HG02571 (cell line): ENCODE results near the gene C16orf54.
"Not testable (repeated sequence)": the region's sequence is repeated elsewhere in the genome, so short reads cannot be mapped to it uniquely, and the experiment has no call there.

Experiments
- ATAC-seq: cut with Tn5 transposase; IDR thresholded peaks from one replicate; pipeline ENCODE4 v1.9.1; 2021; ENCODE audit warnings: mild to moderate bottlenecking, moderate library complexity; ENCODE audit not compliant: unreplicated experiment

The C16orf54 gene

DNA sequence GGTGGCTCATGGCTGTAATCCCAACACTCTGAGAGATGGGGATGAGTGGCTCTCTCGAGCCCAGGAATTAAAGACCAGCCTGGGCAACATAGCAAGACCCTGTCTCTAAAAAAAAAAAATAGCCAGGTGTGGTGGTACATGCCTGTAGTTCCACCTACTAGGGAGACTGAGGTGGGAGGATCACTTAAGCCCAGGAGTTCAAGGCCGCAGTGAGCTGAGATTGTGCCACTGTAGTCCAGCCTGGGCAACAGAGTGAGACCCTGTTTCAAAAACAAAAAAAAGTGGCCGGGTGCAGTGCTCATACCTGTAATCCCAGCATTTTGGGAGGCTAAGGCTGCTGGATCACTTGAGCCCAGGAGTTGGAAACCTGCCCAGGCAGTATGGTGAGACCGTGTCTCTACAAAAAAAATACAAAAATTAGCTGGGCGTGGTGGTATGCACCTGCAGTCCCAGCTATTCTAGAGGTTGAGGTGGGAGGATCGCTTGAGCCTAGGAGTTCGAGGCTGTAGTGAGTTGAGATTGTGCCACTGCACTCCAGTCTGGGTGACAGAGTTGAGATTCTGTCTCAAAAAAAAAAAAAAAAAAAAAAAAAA, 3.0 kb downstream of the C16orf54 start:
- ATAC-seq: no peak

DNA sequence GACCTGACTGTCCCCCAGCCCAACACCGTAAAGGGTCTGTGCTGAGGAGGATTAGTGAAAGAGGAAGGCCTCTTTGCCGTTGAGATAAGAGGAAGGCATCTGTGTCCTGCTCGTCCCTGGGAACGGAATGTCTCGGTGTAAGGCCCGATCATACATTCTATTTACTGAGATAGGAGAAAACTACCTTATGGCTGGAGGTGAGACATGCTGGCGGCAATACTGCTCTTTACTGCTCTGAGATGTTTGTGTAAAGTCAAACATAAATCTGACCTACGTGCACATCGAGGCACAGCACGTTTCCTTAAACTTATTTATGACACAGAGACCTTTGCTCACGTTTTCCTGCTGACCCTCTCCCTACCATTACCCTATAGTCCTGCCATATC, 5.2 kb downstream of the C16orf54 start:
- not testable (repeated sequence) for ATAC-seq

GRCh38 chr16:29739927-29740629, 5.7 kb downstream of the C16orf54 start:
- not testable (repeated sequence) for ATAC-seq

GRCh38 chr16:29738514-29738913, 7.3 kb downstream of the C16orf54 start:
- ATAC-seq: peak; percentile 50

DNA sequence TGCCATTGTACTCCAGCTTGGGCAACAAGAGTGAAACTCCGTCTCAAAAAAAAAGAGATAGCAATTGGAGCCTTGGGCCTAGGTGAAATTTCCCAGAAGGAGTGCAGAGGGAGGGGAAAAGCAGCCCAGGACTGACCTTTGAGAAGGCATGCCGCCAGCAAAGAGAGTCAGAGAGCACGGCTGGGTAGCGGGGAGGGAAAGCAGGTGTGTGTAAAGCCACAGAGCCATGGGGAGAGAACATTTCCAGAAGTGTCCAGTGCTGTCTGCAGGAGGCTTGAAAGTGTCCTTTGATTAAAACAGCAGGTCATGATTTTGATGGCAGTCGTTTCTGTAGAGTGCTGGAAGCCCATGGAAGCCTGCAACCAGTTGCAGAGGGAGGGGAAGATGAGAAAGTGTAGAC, 8.1 kb downstream of the C16orf54 start:
- ATAC-seq: no peak

DNA sequence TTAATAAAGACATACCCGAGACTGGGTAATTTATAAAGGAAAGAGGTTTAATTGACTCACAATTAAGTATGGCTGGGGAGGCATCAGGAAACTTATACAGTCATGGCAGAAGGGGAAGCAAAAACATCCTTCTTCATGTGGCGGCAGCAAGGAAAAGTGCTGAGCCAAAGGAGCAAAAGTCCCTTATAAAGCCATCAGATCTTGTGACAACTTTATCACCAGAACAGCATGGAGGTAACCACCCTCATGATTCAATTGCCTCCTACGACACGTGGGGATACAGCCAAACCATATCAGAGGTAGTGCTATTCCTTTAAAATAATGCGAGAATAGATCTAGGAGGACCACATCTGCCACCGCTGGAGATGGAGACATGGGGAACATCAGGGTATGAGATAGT, 9.0 kb downstream of the C16orf54 start:
- ATAC-seq: no peak

DNA sequence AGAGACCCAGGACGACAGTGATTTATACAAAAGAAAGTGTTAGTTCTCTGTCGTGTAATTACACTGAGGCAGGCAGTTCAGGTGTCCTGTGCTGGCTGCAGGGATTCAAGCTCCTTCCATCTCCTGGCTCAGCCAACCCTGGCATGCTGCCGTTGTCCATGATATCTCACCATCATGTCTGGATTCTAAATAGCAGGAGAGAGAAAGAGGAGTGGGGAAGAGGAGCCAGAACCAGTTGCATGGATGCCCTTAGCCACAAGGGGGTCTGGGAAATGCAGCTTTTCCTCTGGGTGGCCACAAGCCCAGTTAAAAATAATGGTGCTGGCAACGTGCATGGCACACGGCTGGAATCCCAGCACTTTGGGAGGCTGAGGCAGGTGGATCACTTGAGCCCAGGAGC, 9.7 kb downstream of the C16orf54 start:
- ATAC-seq: no peak

GRCh38 chr16:29734786-29735185, 11.0 kb downstream of the C16orf54 start:
- ATAC-seq: no peak

GRCh38 chr16:29731768-29732601, 13.8 kb downstream of the C16orf54 start:
- not testable (repeated sequence) for ATAC-seq

DNA sequence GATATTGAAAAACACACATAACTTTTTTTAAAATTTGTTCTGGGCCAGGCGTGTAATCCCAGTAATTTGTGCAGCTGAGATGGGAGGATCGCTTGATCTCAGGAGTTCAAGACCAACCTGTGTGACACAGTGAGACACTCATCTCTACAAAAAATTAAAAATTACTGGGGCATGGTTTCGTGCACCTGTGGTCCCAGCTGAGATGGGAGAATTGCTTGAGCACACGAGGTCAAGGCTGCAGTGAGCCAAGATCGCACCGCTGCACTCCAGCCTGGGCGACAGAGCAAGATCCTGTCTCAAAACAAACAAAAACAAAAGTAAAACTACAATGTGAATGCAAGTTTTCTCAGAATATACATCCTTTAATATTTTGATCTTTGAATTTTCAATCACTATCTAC, 15.1 kb downstream of the C16orf54 start:
- no peak for ATAC-seq

DNA sequence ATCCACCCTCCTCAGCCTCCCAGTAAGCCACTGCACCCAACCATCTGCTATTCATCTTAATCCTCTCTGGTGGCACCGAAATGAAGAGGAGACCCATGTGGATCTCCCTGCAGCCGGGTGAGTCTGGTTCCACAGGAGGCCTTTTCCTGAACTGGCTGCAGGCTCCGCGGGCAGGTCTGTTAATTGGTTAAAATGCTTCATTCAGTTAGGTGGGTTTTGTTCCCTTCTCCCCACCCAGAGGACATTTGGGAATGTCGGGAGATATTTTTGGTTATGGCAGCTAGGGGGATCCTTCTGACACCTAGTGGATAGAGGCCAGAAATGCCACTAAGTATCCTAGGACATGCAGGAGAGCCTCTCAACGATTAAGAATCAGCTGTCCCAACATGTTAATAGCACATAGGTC, 16.7 kb downstream of the C16orf54 start:
- no peak for ATAC-seq

DNA sequence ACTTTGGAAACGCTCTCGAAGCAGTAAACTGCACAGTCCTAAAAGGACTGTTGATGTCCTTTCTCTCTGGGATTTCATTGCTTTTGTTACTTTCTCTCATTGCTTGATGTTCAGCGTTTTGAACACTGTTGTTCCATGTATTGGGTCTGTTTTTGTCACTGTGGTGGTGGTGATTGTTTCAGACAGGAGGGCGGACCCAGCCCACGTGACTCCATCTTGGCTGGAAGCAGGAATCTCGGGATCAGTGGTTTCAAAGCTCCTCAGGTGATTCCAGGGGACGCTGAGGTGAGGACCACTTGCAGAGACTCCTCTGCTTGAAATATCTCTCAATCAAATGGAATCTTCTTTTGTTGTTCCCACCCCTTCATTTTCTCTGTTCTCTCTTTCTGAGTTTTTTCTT, 18.3 kb downstream of the C16orf54 start:
- no peak for ATAC-seq

GRCh38 chr16:29726845-29727377, 18.9 kb downstream of the C16orf54 start:
- ATAC-seq: no peak

DNA sequence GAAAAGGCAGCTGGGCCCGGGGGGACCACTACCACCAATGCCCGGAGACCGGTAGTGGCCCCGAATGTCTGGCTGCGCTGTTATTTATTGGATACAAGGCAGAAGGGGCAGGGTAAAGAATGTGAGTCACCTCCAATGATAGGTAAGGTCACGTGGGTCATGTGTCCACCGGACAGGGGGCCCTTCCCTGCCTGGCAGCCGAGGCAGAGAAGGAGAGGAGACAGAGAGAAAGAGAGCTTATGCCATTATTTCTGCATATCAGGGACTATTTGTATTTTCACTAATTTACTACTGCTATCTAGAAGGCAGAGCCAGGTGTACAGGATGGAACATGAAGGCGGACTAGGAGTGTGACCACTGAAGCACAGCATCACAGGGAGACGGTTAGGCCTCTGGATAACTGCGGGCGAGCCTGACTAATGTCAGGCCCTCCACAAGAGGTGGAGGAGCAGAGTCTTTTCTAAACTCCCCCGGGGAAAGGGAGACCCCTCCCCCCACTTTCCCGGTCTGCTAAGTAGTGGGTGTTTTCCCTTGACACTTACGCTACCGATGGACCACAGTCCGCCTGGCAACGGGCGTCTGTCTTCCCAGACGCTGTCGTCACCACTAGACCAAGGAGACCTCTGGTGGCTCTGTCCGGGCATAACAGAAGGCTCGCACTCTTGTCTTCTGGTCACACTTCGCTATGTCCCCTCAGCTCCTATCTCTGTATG, 24.5 kb downstream of the C16orf54 start:
- not testable (repeated sequence) for ATAC-seq

DNA sequence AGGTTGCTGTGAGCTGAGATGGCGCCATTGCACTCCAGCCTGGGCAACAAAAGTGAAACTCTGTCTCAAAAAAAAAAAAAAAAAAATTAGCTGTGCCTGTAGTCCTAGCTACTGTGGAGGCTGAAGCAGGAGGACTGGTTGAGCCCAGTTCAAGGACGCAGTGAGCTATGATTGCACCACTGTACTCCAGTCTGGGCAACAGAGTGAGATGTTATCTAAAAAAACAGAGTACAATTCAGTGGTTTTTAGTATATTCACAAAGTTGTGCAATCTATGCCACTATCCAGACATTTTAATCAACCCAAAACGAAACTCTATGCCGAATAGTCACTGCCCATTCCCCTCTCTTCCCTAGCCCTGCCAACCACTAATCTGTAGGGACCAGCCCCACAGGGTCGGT, 25.1 kb downstream of the C16orf54 start:
- ATAC-seq: no peak

- ATAC-seq: no peak
Observed at GRCh38 chr16:29719063-29719462, 26.7 kb downstream of the C16orf54 start.

DNA sequence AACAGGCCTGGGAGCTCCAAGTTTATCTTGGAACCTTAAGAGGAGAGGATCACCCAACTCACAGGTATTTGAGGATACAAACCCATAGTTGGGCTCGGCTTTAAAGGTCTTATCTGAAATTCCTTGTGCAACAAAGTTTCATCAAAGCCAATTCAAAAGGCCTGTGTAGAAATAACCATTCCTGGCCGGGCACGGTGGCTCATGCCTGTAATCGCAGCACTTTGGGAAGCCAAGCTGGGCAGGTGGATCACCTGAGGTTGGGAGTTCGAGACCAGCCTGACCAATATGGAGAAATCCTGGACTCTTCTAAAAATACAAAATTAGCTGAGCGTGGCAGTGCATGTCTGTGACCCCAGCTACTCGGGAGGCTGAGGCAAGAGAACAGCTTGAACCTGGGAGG, 28.7 kb downstream of the C16orf54 start:
- no peak for ATAC-seq

DNA sequence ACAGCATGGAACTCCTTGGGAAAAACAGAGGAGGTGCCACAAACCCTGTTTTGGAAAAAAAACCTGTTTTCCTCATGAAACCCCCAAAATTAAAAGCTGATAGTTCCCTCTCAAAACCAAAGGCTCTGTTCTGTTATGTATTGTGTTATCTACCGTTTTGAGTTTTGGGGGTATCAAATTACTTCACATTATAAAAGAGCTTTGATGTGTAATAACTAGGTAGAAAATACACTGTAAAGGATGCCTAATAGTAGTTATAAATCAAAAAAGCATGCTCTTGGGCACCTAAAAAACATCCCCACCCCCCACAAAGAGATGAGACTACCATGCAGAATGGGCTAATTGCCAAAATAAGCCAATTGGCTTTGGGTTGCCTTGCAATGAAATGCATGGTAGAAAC, 30.8 kb downstream of the C16orf54 start:
- ATAC-seq: no peak

DNA sequence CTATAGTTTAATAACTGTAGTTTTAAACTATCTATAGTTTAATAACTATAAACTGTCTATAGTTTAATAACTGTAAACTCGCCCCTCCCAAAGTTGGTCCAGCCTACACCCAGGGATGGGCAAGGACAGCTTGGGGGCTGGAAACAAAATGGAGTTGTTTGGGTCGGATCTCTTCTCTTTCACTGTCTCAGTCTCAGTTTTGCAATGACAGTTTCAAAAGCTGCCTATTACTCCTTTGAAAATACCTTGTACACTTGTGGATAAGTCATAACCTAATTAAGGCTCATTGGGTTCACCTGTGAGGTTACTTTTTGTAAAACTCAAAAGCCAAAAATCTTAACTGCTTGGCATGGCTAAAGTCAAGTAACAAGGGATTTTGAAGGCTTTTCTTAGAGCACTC, 31.4 kb downstream of the C16orf54 start:
- no peak for ATAC-seq

- ATAC-seq: no peak
Observed at GRCh38 chr16:29712809-29713208, 33.0 kb downstream of the C16orf54 start.
